Inflammatory macrophage treated with lipopolysaccharide for 1 hour (primary cell): ENCODE results near the gene SLC35D3.
"Not testable (repeated sequence)": the region's sequence is repeated elsewhere in the genome, so short reads cannot be mapped to it uniquely, and the experiment has no call there.

Experiments
- DNase-seq, 2 donors: peaks; one replicate each; pipeline ENCODE4 v3.0.0-alpha.2; 2020 to 2022

The SLC35D3 gene

DNA sequence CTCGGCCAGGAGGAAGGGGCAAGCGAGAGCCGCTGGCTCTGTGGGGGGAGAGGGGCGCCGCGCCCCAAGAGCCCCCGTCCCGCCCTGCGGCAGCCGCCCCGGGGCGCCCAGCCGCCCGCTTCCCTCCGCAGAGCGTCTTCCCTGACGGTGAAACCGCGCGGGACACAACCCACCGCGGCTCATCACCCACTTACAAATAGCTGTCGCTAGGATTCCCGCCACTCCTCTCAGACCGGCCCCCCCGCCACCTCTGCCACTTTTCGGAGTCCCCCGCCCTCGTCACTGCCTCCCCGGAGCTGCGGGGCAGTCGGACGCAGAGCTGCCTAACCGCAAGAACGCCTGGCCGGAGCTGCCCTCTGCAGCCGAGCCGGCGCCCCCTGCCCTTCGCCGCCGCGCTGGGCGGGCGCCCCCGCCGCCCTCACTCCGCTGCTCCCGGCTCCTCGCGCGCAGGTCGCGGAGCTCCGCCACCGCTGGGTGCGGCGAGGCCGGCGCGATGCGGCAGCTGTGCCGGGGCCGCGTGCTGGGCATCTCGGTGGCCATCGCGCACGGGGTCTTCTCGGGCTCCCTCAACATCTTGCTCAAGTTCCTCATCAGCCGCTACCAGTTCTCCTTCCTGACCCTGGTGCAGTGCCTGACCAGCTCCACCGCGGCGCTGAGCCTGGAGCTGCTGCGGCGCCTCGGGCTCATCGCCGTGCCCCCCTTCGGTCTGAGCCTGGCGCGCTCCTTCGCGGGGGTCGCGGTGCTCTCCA lies at the start of gene SLC35D3:
Gene SLC35D3 (plus strand): TSS at position 366 of the 749 bp plus-strand sequence. CDS start 128 bp downstream, at position 494.
- DNase-seq: peak; percentile 40 to 41

DNA sequence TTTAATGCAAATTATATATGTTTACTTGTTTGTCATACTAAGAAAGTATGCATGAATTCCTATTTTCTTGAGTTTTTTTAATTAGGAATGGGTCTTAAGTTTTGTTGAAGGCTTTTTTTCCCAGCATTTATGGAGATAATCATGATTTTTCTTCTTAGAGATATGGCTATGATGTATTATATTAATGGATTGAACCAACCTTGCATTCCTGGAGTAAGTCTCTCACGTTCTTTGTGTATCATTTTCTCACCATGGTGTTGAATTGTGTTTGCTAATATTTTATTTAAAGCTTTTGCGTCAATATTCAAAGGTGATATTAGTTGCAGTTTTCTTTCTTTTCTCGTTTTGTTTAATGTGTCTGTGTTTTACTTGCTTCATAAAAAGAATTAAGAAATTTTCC lies 48.4 kb upstream of the SLC35D3 start:
- DNase-seq: no peak

DNA sequence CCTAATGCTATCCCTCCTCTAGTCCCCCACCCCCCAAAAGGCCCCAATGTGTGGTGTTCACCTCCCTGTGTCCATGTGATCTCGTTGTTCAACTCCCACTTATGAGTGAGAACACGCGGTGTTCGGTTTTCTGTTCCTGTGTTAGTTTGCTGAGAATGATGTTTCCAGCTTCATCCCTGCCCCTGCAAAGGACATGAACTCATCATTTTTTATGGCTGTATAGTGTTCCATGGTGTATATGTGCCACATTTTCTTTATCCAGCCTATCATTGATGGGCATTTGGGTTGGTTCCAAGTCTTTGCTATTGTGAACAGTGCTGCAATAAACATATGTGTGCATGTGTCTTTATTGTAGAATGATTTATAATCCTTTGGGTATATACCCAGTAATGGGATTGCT lies 45.6 kb upstream of the SLC35D3 start:
- not testable (repeated sequence) for DNase-seq

- DNase-seq: no peak
These were observed 41.2 kb upstream of the SLC35D3 start for GRCh38 chr6:136880748-136881460.

- no peak for DNase-seq
These were observed 36.0 kb upstream of the SLC35D3 start for GRCh38 chr6:136886091-136886490.

DNA sequence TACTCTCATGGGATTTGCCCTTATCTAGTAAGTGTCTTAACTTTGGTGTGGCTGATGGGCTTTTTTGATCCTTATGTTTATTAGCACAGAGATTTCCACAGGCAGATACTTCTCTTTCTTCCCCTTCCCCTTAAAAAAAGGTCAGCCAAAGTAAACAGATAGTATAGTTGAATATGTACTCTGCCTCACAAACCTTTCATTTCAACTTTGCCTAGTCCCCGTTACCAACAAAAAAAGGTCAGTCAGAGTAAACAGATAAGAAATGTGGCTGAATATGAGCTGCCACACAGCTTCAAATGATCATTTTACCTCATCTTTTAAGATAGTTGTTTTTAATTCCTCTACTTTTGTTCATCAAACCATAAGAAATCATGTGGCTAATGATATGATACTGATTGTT lies 34.1 kb upstream of the SLC35D3 start:
- DNase-seq: no peak

- peak in 1 of 2 donors; percentile 6 for DNase-seq
These were observed 32.6 kb upstream of the SLC35D3 start for GRCh38 chr6:136889271-136890193.

- DNase-seq: no peak
These were observed 31.8 kb upstream of the SLC35D3 start for GRCh38 chr6:136890194-136890839.

DNA sequence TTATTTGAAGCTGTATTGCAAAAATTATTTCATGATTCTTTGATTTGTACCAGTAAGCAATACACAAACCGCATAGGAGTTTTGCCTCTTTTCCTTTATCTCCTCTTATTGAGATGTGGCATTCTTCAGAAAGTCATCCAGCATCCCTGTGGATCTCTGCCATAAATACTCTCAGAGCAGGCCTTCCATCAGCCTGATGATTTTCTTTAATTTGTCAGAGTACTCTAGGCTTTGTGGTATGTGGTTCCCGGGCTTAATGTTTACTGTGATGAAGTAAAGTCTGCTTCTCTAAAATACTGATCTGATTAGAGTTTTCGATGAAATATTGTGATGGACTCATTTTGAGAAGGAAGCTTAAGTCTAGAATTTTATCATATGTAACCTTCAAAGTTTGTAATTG lies 31.1 kb upstream of the SLC35D3 start:
- no peak for DNase-seq

DNA sequence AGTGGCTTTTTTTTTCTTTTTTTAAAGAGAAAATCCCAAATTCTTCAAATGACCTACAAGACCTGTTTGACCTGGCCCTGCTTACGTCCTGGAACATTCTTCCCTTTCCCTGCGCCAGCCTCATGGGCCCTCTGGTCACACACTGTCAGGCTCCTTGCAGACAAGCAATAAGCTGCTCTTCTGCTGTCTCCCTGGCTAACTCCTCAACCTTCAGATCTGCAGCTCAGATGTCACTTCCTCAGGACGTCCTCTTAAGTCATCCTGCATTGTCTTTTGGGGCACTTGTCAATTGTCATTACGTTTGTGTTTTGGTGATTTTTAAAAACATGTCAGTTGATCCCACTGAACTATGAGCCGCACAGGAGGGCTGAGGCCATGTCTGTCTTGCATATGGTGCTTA lies 28.9 kb upstream of the SLC35D3 start:
- no peak for DNase-seq

- no peak for DNase-seq
These were observed 26.2 kb upstream of the SLC35D3 start for GRCh38 chr6:136895901-136896300.

DNA sequence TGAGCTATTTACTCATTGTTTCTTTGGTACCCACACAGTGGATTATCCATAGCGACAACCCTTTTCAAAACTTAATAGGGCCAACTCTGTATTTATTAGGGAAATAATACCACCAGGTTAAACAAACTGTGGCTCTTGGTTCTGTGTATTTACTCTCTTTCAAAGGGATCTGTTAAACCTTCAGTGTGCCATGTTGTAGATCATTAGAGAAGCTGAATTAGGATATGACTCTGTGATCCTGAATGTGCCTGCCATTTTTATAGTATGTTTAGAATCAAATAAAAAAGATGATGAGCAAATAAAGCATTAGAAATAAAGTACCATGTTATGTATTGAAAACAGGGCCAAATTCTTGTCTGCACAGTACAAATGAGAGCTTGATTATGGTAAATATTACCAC lies 25.0 kb upstream of the SLC35D3 start:
- DNase-seq: no peak

DNA sequence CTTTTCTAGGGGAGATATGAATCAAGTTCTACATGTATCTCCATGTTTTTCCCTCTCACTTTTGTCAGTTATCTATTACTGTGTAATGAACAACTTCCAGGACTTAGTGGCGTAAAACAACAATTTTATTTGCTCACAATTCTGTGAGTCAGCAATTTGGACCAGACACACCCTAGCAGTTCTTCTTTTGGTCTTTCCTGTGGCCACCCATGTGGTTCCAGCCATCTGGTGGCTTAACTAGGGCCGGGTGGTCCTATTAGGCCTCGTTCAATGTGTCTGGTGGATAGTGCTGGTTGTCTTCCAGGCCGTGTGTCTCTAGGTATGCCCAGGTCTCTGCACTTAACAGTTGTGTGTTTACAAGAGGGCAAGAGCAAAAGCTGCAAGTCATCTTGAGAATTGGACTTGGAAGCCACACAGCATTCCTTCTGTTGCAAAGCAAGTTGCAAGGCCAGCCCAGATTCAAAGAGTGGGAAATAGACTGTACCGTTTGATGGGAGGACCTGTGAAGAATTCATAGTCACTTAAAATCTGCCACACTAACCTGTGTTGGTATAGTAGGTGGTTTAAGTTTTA lies 20.8 kb upstream of the SLC35D3 start:
- DNase-seq: no peak

- not testable (repeated sequence) for DNase-seq
These were observed 17.6 kb upstream of the SLC35D3 start for GRCh38 chr6:136904477-136904876.

- DNase-seq: no peak
These were observed 7.2 kb upstream of the SLC35D3 start for GRCh38 chr6:136914947-136915346.

GRCh38 chr6:136918706-136919105 lies 3.4 kb upstream of the SLC35D3 start:
- DNase-seq: peak in 1 of 2 donors; percentile 67

DNA sequence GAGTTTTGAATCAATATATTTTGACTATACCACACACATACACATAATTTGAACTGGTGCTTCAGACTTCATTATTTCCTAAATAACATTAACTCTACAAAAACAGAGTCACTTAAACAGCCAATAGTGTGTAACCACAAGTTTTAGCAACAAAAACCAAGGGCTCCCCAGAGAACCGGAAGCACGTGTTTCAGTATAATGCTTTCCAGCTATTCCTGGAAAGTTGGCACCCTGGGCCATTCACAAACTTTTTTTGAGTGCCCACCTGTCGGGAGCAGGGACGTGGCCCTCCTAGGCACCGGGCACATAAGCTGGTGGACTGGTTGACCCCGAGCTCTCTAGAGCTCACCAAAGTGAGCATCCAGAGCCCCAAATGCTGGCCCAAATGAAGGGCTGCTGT lies 1.9 kb upstream of the SLC35D3 start:
- peak in 1 of 2 donors; percentile 4 for DNase-seq

DNA sequence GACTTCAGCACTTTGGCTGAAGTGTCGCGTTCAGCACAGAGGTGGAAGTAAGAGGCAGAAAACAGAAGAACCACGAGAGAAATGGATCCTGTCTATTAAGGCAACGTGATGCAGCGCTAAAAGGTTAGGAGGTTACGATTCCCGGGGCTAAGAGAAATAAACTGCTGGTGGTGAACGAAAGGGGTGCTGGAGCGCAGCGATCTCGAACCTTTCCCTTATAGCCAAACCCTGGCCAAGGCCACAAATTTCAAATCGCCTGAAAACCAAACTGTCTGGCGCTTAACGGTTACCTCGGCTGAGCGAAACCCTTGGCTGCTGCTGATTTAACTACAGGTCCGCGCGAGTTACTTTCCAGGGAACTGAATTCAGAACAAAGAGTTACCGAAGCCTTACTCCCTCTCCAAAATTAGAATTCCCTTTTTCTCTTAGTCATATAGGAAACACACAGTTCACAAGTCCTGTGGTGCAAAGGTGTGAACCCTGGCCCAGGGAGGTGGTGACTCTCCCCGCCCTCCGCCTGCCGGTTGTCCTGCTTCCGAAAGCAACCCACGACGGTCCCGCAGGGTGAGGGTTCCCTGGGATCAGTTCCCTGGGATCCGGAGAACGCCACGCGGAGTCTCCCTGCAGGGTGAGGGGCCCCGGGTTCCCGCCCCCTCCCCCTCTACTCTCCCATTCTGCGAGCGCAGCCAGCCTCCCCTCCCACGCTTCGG lies 1.3 kb upstream of the SLC35D3 start:
- peak in 1 of 2 donors; percentile 14 for DNase-seq

- no peak for DNase-seq
These were observed 643 bp upstream of the SLC35D3 start for GRCh38 chr6:136921381-136921935.

GRCh38 chr6:136922685-136923006 lies 545 bp downstream of the SLC35D3 start:
- no peak for DNase-seq
